Lung (tissue), 12 donors: ENCODE data around the gene GRK3. TPM values are rescaled to one million over a fixed set of nuclear protein-coding genes. Genes with fewer than 3 reads are reported as not detected.

ENCODE experiments used
- ATAC-seq: fragments of 200-7000 bp; cut with Tn5 transposase; one replicate; pipeline ENCODE4 v1.9.1; 2020; ENCODE audit warnings: moderate number of reproducible peaks; ENCODE audit not compliant: insufficient read depth, low FRiP score
- DNase-seq, 3 donors: peaks; one replicate each; pipeline ENCODE4 v3.0.0-alpha.2; 2013 to 2017
- H3K27ac ChIP-seq, 2 donors: one replicate each; pipeline ENCODE4 v1.5.1; 2013; ENCODE audit warnings: mild to moderate bottlenecking in 2 of 2, moderate library complexity in 2 of 2, control low read depth in 1 of 2, inconsistent platforms in 1 of 2, low read depth in 1 of 2, low read length in 1 of 2
- H3K27me3 ChIP-seq, 3 donors: one replicate each; pipeline ENCODE4 v1.5.1; 2013; ENCODE audit warnings: low read length in 2 of 3; ENCODE audit not compliant: control insufficient read depth in 3 of 3, insufficient read depth in 3 of 3
- H3K36me3 ChIP-seq, 4 donors: one replicate each; pipeline ENCODE4 v1.5.1; 2013; ENCODE audit warnings: low read length in 4 of 4, mild to moderate bottlenecking in 1 of 4, moderate library complexity in 1 of 4; ENCODE audit not compliant: control insufficient read depth in 4 of 4, insufficient read depth in 4 of 4
- H3K4me1 ChIP-seq, 5 donors: one replicate each; pipeline ENCODE4 v1.5.1; 2013; ENCODE audit warnings: low read length in 5 of 5, mild to moderate bottlenecking in 2 of 5, moderate library complexity in 1 of 5; ENCODE audit not compliant: control insufficient read depth in 5 of 5, insufficient read depth in 5 of 5
- H3K4me3 ChIP-seq: one replicate; pipeline ENCODE4 v1.5.1; 2013; ENCODE audit warnings: mild to moderate bottlenecking, control low read depth, moderate library complexity
- H3K9ac ChIP-seq, 2 donors: one replicate each; pipeline ENCODE4 v1.5.1; 2013; ENCODE audit warnings: low read length in 2 of 2, control low read depth in 1 of 2; ENCODE audit not compliant: insufficient read depth in 1 of 2
- H3K9me3 ChIP-seq, 4 donors: one replicate each; pipeline ENCODE4 v1.5.1; 2013; ENCODE audit warnings: low read length in 3 of 4, mild to moderate bottlenecking in 1 of 4, moderate library complexity in 1 of 4; ENCODE audit not compliant: control insufficient read depth in 4 of 4, insufficient read depth in 3 of 4
- WGBS, 2 donors: extraction: QIAGEN DNeasy Blood & Tissue Kit; methylation state at CpG; one replicate each; pipeline ENCODE4 v1.1.7; 2013; 5-methylcytosine and 5-hydroxymethylcytosine counted together
- polyA plus RNA-seq, 2 donors: library from polyadenylated mRNA; stranded (reverse); fragments of 200-250 nt; gene quantifications; one replicate each; pipeline ENCODE4 v1.2.1, GENCODE V29; 2013
- total RNA-seq, 2 donors: library from RNA; depleted of rRNA in 1 of 2; stranded (reverse); fragments of >200 nt in 1 of 2; gene quantifications; one replicate each; pipeline ENCODE4 v1.2.1, GENCODE V29; 2014 to 2021
- TF ChIP-seq, protein P1 (sequence below): IDR thresholded peaks from 2 replicates; pipeline ENCODE4 v1.5.1; 2012; ENCODE audit warnings: mild to moderate bottlenecking; ENCODE audit errors: control extremely low read depth, extremely low read depth
- donor health status: control.
- donor health status: control.
- donor health status: Bipolar disorder and iron deficiency.
- donor health status: healthy.
- donor health status: DM: yes; HTN: yes; CAD: no.

GRK3 gene
- total and polyA plus RNA-seq, 4 donors = 5.0 to 27.3 (median 18.0) TPM

DNA sequence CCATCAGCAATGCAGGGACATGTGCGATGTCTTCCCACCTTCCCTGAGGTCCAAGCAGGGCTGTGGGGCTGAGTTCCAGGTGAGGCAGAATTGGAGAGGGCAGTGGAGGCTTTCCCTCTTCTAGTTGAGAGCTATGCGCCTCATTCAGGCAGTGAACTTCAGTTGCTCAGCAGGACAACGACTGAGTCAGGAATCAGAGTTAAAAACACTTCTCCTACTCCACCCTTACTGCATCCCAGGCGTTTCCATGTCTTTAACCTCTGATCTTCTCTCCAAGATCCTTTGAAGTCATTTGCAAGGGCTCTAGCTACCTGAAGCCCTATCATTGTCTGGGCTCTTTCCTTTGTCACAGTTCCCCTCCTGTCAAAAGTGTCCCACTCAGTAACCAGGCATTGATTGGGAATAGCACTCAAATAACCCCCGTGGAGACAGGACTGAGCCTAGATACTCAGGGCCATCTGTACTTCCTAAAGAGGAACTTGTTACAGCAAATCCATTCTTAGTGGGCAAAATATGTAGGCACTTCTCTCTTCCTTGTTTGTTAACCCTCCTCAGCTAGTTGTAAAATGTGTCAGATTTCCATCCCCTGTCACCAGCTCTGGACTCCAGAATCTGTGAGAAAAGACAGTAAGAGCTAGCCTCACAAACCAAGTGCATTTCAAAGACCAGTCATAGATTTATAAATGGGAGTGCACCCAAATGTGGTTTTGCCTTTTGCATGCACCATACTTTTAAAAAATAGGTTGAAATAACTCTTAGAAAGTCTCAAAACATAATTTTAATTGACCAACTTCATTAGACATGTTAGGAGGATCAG, 105.0 kb downstream of the GRK3 start:
- H3K27ac ChIP-seq = no peak overlapping the region
- H3K27me3 ChIP-seq = no peaks in the 10 kb centered on the region
- peaks cover 0 to 66% (median 28%) of the 10 kb centered on the region in 5 donors for H3K4me1 ChIP-seq
- DNase-seq (no peak), ATAC-seq (no peak)
- TF ChIP-seq, protein P1, sequence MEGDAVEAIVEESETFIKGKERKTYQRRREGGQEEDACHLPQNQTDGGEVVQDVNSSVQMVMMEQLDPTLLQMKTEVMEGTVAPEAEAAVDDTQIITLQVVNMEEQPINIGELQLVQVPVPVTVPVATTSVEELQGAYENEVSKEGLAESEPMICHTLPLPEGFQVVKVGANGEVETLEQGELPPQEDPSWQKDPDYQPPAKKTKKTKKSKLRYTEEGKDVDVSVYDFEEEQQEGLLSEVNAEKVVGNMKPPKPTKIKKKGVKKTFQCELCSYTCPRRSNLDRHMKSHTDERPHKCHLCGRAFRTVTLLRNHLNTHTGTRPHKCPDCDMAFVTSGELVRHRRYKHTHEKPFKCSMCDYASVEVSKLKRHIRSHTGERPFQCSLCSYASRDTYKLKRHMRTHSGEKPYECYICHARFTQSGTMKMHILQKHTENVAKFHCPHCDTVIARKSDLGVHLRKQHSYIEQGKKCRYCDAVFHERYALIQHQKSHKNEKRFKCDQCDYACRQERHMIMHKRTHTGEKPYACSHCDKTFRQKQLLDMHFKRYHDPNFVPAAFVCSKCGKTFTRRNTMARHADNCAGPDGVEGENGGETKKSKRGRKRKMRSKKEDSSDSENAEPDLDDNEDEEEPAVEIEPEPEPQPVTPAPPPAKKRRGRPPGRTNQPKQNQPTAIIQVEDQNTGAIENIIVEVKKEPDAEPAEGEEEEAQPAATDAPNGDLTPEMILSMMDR = no peak
- peaks cover 0 to 4% (median 2%) of the 10 kb centered on the region in 4 donors for H3K36me3 ChIP-seq
- 66 to 67% methylated on average over 5 of the region's 5 CpGs for WGBS, 2 donors
- no peaks in the 10 kb centered on the region for H3K9me3 ChIP-seq
- H3K9ac ChIP-seq = no peak overlapping the region
- no peak overlapping the region for H3K4me3 ChIP-seq

DNA sequence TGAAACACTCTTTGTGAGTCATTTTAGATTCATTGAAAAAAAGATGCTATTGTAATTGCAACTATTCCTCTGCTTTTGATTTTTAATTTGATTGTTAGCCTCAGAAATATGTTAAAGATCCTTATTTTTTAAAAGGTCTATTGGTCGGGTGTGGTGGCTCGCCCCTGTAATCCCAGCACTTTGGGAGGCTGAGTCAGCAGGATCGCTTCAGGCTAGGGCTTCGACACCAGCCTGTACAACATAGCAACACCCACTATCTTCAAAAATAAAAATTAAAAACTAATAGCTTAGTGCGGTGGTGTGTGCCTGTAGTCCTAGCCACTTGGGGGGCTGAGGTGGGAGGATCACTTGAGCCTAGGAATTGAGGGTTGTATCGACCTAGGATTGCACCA, 105.6 kb downstream of the GRK3 start:
- TF ChIP-seq, protein P1 = no peak
- WGBS, 2 donors = 96 to 97% methylated on average over 6 of the region's 6 CpGs
- DNase-seq (no peak), ATAC-seq (no peak)
- H3K27me3 ChIP-seq = no peaks in the 10 kb centered on the region
- no peak overlapping the region for H3K4me3 ChIP-seq
- H3K4me1 ChIP-seq = peaks cover 0 to 66% (median 28%) of the 10 kb centered on the region in 5 donors
- H3K27ac ChIP-seq = no peak overlapping the region
- H3K9me3 ChIP-seq = no peaks in the 10 kb centered on the region
- no peak overlapping the region for H3K9ac ChIP-seq
- H3K36me3 ChIP-seq = peaks cover 0 to 7% (median 2%) of the 10 kb centered on the region in 4 donors

DNA sequence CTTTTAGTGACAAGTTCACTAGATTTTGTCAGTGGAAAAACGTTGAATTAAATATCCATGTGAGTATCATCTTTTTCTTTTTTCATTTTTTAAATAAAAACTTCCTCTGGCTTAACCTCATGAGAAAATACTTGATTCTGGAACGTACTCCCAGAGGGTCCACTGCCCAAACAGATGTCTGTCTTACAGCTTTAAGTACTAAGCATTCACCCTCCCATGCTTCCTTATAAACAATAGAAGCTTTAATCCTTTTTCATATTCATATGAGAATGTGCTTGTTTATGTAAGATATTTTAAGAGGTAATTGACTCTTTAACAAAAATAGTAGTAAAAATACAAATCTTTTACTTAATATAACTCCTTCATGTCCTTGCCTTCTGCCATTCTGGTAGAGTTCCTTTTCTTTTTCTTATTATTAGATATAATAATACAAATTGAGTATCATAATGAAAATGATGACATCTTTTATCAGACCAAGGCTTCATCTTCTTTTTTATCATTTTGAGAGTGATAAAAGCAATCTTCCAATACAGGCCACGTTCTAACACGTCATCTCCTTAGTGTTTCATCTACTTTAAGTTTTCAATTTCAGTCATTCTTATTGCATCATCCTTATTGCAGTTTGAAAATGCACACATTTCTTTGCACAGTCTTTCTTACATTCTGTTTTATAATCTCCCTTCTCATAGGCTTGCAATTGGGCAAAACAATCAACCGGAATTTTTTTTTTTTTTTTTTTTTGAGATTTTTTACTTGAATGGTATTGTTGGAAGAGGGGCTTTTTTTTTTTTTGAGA, 108.0 kb downstream of the GRK3 start:
- no peak overlapping the region for H3K9ac ChIP-seq
- TF ChIP-seq, protein P1 = no peak
- WGBS, 2 donors = 70 to 86% methylated on average over 5 of the region's 5 CpGs
- no peak for ATAC-seq
- H3K27ac ChIP-seq = no peak overlapping the region
- H3K9me3 ChIP-seq = no peaks in the 10 kb centered on the region
- DNase-seq = peak in 2 of 3 donors; percentile 83 to 84
- H3K4me3 ChIP-seq = no peak overlapping the region
- peaks cover 0 to 13% (median 2%) of the 10 kb centered on the region in 4 donors for H3K36me3 ChIP-seq
- H3K4me1 ChIP-seq = peaks cover 0 to 51% (median 17%) of the 10 kb centered on the region in 5 donors
- H3K27me3 ChIP-seq = no peaks in the 10 kb centered on the region
